Stimulated activated CD4-positive, alpha-beta T cell treated with anti-CD3 and anti-CD28 coated beads, TNF-alpha, amount 100 ng/mL, for 24 hours (primary cell): ENCODE data around the gene PADI6.

Experiments
- DNase-seq, 3 experiments: peaks; one replicate each; pipeline ENCODE4 v3.0.0-alpha.2; 2020; ENCODE audit warnings: low read depth in 3 of 3

The PADI6 gene

DNA sequence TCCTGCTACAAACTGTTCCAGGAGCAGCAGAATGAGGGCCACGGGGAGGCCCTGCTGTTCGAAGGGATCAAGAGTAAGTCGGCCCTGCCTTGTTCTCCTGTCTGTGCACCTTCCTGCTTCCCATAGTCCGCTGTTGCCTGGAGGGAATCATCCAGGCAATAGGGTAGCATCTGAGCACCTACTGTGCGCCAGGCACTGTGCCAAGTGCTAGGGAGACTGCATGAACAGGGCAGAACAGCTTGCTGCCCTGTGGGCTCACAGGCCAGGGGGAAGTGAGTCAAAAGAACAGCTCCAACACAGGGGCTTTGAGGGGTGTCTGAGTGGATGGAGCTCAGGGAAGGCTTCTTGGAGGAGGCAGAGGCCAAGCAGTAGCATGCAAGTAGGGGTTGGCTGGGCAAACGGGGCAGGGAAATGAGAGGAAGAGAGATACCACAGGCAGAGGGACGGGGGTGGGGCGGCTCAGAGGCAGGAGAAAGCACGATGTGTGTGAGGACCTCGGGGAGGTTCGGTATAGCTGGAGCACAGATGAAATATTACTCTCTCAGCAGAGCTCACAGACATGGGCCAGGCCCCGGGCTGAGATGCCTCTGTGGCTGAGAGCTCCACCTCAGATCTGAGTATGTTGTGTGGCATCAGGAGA is 15.5 kb upstream of the PADI6 start:
- no peak for DNase-seq

DNA sequence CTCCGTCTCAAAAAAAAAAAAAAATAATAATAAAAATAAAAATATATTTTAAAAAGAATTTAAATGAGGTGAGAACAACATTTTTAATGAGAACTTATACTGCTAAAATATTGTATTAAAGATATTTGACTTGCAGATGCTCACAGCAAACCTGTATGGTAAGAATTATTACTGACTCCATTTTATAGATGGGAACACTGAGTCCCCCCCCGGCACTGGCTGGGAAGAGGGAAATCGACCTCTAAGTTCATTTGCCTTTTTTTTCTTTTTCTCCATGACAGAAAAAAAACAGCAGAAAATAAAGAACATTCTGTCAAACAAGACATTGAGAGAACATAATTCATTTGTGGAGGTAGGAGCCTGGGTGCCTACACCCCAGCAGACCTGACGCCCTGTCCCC is 13.4 kb upstream of the PADI6 start:
- no peak for DNase-seq

- no peak for DNase-seq
Measured at GRCh38 chr1:17359031-17359430, 13.0 kb upstream of the PADI6 start.

- DNase-seq = no peak
Measured at GRCh38 chr1:17359808-17360207, 12.2 kb upstream of the PADI6 start.

GRCh38 chr1:17360272-17360956 is 11.6 kb upstream of the PADI6 start:
- no peak for DNase-seq

DNA sequence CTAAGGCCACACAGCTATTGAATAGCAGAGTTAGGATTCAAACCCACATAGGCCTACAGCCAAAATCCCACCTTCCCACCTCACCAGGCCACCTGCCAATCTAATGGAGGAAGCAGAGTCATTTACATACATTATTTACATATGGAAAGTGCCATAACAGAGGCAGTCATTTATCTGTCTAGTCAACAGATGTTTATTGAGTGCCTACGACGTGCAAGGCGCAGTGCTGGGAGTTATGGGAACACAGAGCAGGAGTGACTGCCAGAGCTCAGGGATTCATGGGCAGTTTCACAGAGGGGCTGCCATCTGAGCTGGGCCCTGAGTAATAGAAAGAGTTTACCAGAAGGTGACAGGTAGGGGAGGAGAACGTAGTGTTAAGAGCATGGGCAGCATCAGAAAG is 10.3 kb upstream of the PADI6 start:
- DNase-seq = no peak

- no peak for DNase-seq
Measured at GRCh38 chr1:17363351-17363750, 8.6 kb upstream of the PADI6 start.

- DNase-seq = no peak
Measured at GRCh38 chr1:17363771-17364170, 8.2 kb upstream of the PADI6 start.

DNA sequence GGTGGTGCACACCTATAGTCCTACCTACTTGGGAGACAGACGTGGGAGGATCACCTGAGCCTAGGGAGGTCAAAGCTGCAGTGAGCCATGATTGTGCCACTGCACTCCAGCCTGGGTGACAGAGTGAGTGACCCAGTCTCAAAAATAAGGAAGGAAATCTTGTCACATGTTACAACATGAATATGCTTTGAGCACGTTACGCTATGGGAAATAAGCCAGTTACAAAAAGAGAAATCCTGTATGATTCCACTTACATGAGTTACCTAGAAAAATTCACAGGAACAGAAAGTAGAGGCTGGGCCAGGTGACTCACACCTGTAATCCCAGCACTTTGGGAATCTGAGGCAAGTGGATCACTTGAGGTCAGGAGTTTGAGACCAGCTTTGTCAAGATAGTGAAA is 6.7 kb upstream of the PADI6 start:
- no peak for DNase-seq

GRCh38 chr1:17369466-17369865 is 2.5 kb upstream of the PADI6 start:
- DNase-seq = no peak

DNA sequence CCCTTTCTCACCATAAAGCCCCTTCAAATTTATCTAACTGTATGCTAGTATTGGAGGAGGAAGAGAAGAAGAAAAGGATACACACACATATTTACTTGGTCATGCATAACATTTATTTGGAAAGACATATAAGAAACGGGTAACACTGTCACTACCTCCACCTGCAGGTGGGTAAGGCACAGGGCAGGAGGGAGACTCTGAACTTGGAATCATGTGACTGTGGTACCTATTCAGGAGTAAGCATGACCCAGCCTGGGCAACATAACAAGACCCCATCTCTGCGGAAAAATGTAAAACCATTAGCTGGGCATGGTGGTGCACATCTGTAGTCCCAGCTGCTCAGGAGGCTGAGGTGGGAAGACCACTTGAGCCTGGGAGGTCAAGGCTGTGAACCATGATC is 1.4 kb upstream of the PADI6 start:
- DNase-seq = no peak

DNA sequence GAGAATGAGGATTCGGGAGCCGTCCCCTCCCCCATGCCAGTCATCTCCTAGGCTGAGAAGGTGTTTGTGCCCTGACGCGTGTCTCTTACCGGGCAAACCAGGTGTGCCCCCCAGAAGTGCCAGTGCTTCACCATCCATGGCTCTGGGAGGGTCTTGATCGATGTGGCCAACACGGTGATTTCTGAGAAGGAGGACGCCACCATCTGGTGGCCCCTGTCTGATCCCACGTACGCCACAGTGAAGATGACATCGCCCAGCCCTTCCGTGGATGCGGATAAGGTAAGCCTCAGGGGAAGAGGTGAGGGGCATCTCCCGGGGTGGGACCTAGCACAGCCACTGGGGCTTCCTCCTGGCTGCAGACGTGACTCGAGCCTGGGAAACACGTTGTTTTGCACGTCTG is 959 bp downstream of the PADI6 start:
- DNase-seq = no peak

DNA sequence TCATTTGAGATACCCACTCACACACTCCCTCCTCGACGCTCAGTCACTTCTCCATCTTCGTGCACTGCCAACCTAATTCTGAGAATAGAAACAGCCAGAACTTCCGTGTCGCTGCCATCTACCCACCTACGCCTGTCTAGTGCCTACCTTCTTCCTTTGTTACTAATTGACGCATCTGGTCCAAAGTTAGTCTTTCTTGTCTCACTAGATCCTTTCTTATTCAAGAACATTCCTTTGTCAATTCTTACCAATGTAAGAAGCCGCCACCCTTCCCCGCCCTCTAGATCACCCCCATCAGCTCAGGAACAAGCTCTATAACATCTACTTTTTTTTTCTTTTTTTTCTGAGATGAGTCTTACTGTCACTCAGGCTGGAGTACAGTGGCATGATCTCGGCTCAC is 3.7 kb downstream of the PADI6 start:
- no peak for DNase-seq

DNA sequence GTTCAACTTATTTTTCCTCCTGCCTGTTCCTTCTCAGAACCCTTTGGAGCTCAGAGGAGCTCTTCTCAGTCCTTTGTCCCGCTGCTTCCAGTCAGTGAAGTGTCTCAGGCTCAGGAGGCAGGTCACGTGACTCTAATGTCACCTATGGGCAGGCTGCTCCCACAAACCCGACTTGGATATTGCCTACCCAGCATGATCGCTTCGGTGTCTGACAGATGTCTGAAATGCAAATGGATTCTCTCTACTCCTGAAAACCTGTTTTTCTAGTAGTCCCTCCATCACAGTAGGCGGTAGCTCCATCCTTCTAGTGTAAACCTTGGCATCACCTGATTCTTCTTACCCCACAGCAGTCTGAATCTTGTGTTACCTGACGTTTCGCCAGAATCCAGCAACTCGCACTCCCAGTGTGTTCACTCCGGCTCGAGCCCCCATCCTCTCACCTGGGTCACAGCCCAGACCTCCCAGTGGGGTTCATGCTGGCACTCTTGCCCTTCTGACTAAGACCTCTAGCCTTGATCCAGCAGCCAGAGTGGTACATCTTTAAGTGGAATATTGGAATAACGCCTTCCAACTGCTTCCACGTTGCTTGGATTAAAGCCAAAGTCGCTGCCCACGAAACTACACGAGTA is 5.4 kb downstream of the PADI6 start:
- DNase-seq = no peak

- DNase-seq = no peak
Measured at GRCh38 chr1:17381161-17381560, 9.2 kb downstream of the PADI6 start.

DNA sequence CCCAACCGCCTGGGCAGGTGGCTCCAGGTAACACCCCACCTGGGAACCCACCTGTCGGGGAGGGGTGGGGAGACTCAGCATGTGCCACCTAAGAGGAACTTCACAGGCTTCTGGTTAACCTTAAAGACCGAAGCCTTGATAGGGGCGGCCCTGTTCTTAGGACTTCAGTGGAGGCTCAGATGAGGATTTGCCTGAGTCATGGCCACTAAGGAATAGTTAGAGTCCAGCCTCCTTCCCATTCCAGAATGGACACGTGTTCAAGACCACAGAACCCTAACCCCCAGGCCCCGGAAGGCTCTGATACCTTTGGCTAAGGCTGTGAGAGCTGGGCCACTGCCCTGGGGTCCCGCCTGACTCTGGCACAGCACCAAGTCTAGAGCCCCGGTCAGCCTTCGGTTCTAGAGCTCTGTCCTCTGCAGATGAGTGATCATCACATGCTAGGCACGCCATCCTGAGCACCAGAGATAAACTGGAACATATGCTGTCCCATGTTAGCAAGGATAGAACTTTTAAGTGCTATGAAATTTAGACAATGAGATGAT is 20.3 kb downstream of the PADI6 start:
- DNase-seq = no peak

GRCh38 chr1:17393230-17393629 is 21.2 kb downstream of the PADI6 start:
- DNase-seq = no peak

GRCh38 chr1:17397910-17398695 is 26.1 kb downstream of the PADI6 start:
- DNase-seq = no peak

DNA sequence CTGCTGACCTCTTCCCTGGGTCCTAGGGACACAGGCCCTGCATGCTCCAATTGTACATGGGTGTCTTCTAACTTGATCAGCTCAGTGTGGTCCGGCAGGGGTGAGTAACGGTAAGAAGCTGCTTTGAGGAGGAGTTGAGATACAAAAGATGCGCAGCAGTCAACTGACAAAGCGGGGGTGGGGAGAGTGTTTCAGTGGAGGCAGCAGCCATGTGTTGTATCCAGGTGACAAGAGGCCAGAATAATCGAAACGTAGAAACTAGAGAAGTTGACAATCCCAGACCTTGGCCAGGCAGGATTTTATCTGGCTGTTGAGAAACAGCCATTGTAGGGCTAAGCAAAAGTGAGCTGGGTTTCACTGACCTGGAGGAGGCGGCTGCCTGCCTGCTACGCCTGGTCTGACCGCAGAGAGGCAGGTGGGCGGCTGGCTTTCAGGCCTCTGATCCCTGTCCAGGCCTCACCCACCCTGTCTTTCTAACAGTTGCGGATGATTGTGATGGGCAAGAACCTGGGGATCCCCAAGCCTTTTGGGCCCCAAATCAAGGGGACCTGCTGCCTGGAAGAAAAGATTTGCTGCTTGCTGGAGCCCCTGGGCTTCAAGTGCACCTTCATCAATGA is 28.8 kb downstream of the PADI6 start:
- no peak for DNase-seq

DNA sequence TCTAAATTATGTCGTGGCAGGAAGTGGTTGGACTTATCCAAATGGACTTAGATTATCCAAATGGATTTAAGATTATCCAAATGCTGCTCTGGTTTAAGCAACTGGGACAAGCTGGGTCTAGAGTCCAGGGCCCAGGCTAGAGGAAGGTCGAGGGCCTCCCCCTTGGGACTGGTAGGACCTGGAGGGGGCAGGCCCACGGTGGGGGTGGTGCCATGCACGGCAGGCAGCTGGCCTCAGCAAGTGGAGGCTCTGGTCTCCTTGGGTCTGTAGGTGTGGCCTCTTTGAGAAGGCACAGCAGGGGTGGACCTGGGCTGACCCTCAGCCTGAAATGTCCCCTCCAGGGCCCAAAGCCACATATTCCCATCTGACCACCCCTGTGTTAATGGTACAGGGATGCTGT is 29.8 kb downstream of the PADI6 start:
- DNase-seq = no peak

- no peak for DNase-seq
Measured at GRCh38 chr1:17403081-17403480, 31.1 kb downstream of the PADI6 start.
